ENCODE results near the gene DCHS2. TPM values are rescaled to one million over a fixed set of nuclear protein-coding genes. Genes with fewer than 3 reads are reported as not detected.

DCHS2 gene
- total and polyA plus RNA-seq, 2 of the 8 experiments (the other 6 are each of a cell fraction or from before 2014, with no cell fraction given) = 0.54 to 2.6 TPM

- TF ChIP-seq, protein P1, sequence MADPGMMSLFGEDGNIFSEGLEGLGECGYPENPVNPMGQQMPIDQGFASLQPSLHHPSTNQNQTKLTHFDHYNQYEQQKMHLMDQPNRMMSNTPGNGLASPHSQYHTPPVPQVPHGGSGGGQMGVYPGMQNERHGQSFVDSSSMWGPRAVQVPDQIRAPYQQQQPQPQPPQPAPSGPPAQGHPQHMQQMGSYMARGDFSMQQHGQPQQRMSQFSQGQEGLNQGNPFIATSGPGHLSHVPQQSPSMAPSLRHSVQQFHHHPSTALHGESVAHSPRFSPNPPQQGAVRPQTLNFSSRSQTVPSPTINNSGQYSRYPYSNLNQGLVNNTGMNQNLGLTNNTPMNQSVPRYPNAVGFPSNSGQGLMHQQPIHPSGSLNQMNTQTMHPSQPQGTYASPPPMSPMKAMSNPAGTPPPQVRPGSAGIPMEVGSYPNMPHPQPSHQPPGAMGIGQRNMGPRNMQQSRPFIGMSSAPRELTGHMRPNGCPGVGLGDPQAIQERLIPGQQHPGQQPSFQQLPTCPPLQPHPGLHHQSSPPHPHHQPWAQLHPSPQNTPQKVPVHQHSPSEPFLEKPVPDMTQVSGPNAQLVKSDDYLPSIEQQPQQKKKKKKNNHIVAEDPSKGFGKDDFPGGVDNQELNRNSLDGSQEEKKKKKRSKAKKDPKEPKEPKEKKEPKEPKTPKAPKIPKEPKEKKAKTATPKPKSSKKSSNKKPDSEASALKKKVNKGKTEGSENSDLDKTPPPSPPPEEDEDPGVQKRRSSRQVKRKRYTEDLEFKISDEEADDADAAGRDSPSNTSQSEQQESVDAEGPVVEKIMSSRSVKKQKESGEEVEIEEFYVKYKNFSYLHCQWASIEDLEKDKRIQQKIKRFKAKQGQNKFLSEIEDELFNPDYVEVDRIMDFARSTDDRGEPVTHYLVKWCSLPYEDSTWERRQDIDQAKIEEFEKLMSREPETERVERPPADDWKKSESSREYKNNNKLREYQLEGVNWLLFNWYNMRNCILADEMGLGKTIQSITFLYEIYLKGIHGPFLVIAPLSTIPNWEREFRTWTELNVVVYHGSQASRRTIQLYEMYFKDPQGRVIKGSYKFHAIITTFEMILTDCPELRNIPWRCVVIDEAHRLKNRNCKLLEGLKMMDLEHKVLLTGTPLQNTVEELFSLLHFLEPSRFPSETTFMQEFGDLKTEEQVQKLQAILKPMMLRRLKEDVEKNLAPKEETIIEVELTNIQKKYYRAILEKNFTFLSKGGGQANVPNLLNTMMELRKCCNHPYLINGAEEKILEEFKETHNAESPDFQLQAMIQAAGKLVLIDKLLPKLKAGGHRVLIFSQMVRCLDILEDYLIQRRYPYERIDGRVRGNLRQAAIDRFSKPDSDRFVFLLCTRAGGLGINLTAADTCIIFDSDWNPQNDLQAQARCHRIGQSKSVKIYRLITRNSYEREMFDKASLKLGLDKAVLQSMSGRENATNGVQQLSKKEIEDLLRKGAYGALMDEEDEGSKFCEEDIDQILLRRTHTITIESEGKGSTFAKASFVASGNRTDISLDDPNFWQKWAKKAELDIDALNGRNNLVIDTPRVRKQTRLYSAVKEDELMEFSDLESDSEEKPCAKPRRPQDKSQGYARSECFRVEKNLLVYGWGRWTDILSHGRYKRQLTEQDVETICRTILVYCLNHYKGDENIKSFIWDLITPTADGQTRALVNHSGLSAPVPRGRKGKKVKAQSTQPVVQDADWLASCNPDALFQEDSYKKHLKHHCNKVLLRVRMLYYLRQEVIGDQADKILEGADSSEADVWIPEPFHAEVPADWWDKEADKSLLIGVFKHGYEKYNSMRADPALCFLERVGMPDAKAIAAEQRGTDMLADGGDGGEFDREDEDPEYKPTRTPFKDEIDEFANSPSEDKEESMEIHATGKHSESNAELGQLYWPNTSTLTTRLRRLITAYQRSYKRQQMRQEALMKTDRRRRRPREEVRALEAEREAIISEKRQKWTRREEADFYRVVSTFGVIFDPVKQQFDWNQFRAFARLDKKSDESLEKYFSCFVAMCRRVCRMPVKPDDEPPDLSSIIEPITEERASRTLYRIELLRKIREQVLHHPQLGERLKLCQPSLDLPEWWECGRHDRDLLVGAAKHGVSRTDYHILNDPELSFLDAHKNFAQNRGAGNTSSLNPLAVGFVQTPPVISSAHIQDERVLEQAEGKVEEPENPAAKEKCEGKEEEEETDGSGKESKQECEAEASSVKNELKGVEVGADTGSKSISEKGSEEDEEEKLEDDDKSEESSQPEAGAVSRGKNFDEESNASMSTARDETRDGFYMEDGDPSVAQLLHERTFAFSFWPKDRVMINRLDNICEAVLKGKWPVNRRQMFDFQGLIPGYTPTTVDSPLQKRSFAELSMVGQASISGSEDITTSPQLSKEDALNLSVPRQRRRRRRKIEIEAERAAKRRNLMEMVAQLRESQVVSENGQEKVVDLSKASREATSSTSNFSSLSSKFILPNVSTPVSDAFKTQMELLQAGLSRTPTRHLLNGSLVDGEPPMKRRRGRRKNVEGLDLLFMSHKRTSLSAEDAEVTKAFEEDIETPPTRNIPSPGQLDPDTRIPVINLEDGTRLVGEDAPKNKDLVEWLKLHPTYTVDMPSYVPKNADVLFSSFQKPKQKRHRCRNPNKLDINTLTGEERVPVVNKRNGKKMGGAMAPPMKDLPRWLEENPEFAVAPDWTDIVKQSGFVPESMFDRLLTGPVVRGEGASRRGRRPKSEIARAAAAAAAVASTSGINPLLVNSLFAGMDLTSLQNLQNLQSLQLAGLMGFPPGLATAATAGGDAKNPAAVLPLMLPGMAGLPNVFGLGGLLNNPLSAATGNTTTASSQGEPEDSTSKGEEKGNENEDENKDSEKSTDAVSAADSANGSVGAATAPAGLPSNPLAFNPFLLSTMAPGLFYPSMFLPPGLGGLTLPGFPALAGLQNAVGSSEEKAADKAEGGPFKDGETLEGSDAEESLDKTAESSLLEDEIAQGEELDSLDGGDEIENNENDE (IDR thresholded peaks at IDR 0.05; ENCODE audit: insufficient replicate concordance, low read length) = peak; percentile 27
- TF ChIP-seq RBBP5 (IDR thresholded peaks at IDR 0.05; ENCODE audit: borderline replicate concordance, low read depth, low read length) (no peak), YY1 (IDR thresholded peaks at IDR 0.05; ENCODE audit: low read depth, low read length) (peak; percentile 71; the same call in 1 of the 2 replicates)
Measured at GRCh38 chr4:154313004-154313585, 178.5 kb downstream of the DCHS2 start (continued).

Data from H1 (cell line).